Measurements from ENCODE around the gene AGPAT3.
A peak's percentile ranks its signal among the peaks of the same experiment; 100 is the strongest.

Gene AGPAT3

DNA sequence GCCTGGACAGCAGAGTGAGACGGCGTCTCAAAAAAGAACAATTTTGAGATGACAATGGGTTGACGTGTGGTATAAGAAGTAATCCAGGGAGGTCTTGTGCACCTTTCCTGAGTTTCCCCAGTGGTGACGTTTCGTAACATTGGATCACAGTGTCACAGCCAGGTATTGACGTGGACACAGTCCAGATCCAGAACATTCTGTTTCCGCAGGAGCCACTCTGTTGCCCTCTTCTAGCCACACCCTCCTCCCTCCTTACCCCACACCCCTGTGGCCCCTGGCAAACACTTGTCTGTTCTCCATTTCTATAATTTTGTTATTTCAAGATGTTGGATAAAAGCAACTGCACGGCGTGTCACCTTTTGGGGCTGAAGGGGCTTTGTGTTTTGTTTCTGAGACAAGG, 140.6 kb downstream of the AGPAT3 start:
- no peak overlapping the region for H3K9ac ChIP-seq (ENCODE audit: low read depth in 1 of 2, low read length in 2 of 2)
- no peak overlapping the region for H3K27ac ChIP-seq (ENCODE audit: low read depth, low read length)
- no peak overlapping the region for H3K4me3 ChIP-seq (ENCODE audit: low read depth in 1 of 2, low read length in 2 of 2)
- H3K4me1 ChIP-seq (ENCODE audit: control insufficient read depth in 1 of 2, insufficient read depth in 2 of 2, low read length in 2 of 2): no peaks in the 10 kb centered on the region
- no peaks in the 10 kb centered on the region for H3K36me3 ChIP-seq (ENCODE audit: control insufficient read depth in 1 of 2, insufficient read depth in 2 of 2, low read length in 2 of 2)
- no peaks in the 10 kb centered on the region for H3K27me3 ChIP-seq (ENCODE audit: control insufficient read depth in 1 of 2, insufficient read depth in 2 of 2, low read length in 2 of 2)
- H3K9me3 ChIP-seq (ENCODE audit: control insufficient read depth in 1 of 2, low read length in 2 of 2): no peaks in the 10 kb centered on the region

DNA sequence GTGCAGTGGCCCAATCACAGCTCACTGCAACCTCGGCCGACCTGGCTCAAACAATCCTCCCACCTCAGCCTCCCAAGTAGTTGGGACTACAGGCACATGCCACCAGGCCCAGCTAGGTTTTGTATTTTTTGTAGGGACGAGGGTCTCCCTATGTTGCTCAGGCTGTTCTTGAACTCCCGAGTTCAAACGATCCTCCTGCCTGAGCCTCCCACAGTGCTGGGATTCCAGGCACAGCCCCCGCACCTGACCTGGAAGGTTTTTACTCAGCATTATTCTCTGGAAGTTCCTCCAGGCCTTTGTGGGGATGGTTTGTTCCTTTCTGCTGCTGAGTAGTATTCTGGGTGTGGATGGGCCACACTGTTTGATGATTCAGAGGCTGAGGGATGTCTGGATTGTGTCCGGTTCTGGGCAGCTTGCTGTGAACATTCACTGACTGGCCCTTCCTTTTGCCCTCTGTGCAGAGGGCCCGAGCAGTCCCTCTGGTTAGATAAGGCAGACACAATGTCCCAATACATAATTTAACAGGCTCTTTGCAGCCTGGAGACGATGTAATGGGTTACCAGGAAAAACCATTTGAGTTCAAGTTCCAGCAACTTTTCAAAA, 141.1 kb downstream of the AGPAT3 start:
- peaks cover 2 to 3% of the 10 kb centered on the region in 2 donors for H3K4me1 ChIP-seq (ENCODE audit: control insufficient read depth in 1 of 2, insufficient read depth in 2 of 2, low read length in 2 of 2)

DNA sequence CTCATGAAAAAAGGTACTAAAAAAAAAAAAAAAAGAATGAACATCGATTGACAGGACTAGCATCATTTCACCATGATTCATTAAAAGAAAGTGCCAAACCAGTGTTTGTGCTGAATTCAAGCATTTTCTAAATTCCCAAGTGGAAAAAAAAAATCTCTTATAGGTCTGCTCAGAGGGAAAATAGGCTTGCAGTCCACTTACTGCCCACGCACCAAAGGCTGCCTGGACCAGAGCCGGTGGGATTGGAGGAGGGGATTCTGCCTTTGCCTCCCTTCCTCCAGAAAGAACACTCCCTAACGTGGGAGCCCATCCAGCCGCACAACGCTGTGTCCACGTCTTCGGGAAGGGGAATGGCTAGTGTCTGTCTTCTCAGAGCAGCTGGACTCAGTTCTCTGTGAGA, 141.6 kb downstream of the AGPAT3 start:
- Histone ChIP-seq H3K9me3 (ENCODE audit: control insufficient read depth in 1 of 2, low read length in 2 of 2) (no peaks in the 10 kb centered on the region), H3K36me3 (ENCODE audit: control insufficient read depth in 1 of 2, insufficient read depth in 2 of 2, low read length in 2 of 2) (no peaks in the 10 kb centered on the region), H3K4me1 (ENCODE audit: control insufficient read depth in 1 of 2, insufficient read depth in 2 of 2, low read length in 2 of 2) (peaks cover 4 to 5% of the 10 kb centered on the region in 2 donors), H3K4me3 (ENCODE audit: low read depth in 1 of 2, low read length in 2 of 2) (no peak overlapping the region), H3K9ac (ENCODE audit: low read depth in 1 of 2, low read length in 2 of 2) (no peak overlapping the region), H3K27ac (ENCODE audit: low read depth, low read length) (no peak overlapping the region), H3K27me3 (ENCODE audit: control insufficient read depth in 1 of 2, insufficient read depth in 2 of 2, low read length in 2 of 2) (no peaks in the 10 kb centered on the region)

More for the DNA sequence above, 141.1 kb downstream of the AGPAT3 start:
- H3K27ac ChIP-seq (ENCODE audit: low read depth, low read length): no peak overlapping the region
- H3K36me3 ChIP-seq (ENCODE audit: control insufficient read depth in 1 of 2, insufficient read depth in 2 of 2, low read length in 2 of 2): no peaks in the 10 kb centered on the region
- H3K9me3 ChIP-seq (ENCODE audit: control insufficient read depth in 1 of 2, low read length in 2 of 2): no peaks in the 10 kb centered on the region
- no peak overlapping the region for H3K9ac ChIP-seq (ENCODE audit: low read depth in 1 of 2, low read length in 2 of 2)
- no peaks in the 10 kb centered on the region for H3K27me3 ChIP-seq (ENCODE audit: control insufficient read depth in 1 of 2, insufficient read depth in 2 of 2, low read length in 2 of 2)
- H3K4me3 ChIP-seq (ENCODE audit: low read depth in 1 of 2, low read length in 2 of 2): no peak overlapping the region

DNA sequence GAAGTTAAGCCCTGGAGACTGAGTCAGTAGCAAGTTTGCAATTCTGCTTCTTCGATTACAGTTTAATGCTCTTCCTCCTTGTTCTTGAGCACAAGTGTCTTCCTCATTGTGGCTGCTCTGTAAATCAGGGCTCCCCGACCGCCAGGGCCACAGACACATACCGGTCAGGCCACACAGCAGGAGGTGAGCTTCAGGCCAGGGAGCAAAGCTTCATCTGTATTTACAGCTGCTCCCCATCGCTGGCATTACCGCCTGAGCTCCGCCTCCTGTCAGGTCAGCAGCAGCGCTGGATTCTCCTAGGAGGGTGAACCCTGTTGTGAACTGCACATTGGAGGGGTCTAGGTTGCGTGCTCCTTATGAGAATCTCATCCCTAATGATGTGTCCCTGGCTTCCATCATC, 145.4 kb downstream of the AGPAT3 start:
- peaks cover 16 to 22% of the 10 kb centered on the region in 2 donors for H3K4me1 ChIP-seq (ENCODE audit: control insufficient read depth in 1 of 2, insufficient read depth in 2 of 2, low read length in 2 of 2)
- H3K4me3 ChIP-seq (ENCODE audit: low read depth in 1 of 2, low read length in 2 of 2): no peak overlapping the region
- H3K9ac ChIP-seq (ENCODE audit: low read depth in 1 of 2, low read length in 2 of 2): no peak overlapping the region
- no peaks in the 10 kb centered on the region for H3K9me3 ChIP-seq (ENCODE audit: control insufficient read depth in 1 of 2, low read length in 2 of 2)
- H3K36me3 ChIP-seq (ENCODE audit: control insufficient read depth in 1 of 2, insufficient read depth in 2 of 2, low read length in 2 of 2): no peaks in the 10 kb centered on the region
- no peak overlapping the region for H3K27ac ChIP-seq (ENCODE audit: low read depth, low read length)
- no peaks in the 10 kb centered on the region for H3K27me3 ChIP-seq (ENCODE audit: control insufficient read depth in 1 of 2, insufficient read depth in 2 of 2, low read length in 2 of 2)

DNA sequence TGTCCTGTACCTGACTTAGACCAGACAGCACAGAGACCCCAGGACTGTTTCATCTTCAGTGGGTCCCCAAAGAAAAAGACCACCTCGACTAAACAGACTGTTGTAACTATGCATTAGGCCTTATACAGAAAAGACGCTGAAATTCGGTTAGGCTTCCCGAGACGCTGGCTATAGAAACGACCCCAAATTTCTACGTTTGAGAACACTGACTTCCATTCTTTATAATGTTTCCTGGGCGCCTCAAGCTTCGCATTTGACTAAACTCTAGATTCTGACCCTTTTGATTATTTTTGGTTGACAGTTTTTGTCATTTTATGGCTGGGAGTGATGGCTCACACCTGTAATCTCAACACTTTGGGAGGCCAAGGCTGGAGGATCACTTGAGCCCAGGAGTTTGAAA, 146.1 kb downstream of the AGPAT3 start:
- Histone ChIP-seq H3K27ac (ENCODE audit: low read depth, low read length) (no peak overlapping the region), H3K9ac (ENCODE audit: low read depth in 1 of 2, low read length in 2 of 2) (peak overlapping the region; percentile 69 to 71), H3K36me3 (ENCODE audit: control insufficient read depth in 1 of 2, insufficient read depth in 2 of 2, low read length in 2 of 2) (no peaks in the 10 kb centered on the region), H3K27me3 (ENCODE audit: control insufficient read depth in 1 of 2, insufficient read depth in 2 of 2, low read length in 2 of 2) (no peaks in the 10 kb centered on the region), H3K4me3 (ENCODE audit: low read depth in 1 of 2, low read length in 2 of 2) (peak overlapping the region in 1 of 2 donors; percentile 70), H3K4me1 (ENCODE audit: control insufficient read depth in 1 of 2, insufficient read depth in 2 of 2, low read length in 2 of 2) (peaks cover 16 to 22% of the 10 kb centered on the region in 2 donors), H3K9me3 (ENCODE audit: control insufficient read depth in 1 of 2, low read length in 2 of 2) (no peaks in the 10 kb centered on the region)

DNA sequence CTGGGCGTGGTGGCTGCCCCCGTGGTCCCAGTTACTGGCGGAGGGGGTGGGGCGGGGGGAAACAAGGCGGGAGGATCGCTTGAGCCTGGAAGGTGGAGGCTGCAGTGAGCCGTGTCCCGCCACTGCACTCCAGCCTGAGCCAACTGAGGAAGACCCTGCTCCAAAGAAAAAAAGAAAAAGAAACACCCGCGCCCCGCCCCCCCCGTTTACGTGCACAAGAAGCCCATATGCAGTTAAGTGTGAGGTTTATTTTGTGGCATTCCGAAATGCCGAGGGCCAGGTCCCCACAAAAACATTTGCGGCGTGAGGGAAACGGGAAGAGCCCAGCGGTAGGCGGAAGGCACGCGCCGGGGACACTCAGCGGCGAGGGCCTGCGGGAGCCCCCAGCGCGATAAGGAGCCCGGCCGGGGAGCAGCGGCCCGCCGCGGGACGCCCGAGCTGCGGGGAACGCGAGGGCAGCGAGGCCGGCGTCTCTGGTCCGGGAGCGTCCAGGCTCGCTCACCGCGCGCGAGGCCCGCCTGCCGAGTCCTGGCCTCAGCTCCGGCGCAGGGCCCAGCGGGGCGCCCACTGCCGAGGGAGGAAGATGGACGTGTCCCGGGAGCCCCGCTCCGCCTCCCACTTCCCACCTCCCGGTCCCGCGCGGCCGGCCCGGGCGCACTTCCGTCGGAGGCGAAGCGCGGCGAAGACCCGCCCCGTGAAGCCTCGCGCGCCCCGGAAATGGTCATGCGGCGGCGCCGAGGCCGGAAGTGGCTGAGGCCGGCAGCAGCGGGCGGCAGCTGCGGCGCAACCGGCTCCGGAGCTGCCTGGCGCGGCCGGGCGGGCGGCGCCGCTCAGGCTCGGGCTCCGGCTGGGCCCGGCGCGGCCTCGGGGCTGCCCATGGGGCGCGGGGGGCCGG, 146.8 kb downstream of the AGPAT3 start, which contains the start of gene TRAPPC10:
Gene TRAPPC10 (plus strand): TSS at position 731 of the 895 bp plus-strand sequence. CDS start 185 bp downstream, outside the sequence.
- H3K27ac ChIP-seq (ENCODE audit: low read depth, low read length): peak within 1 kb of the TSS; percentile 92
- H3K9ac ChIP-seq (ENCODE audit: low read depth in 1 of 2, low read length in 2 of 2): peak within 1 kb of the TSS; percentile 69 to 75
- H3K4me1 ChIP-seq (ENCODE audit: control insufficient read depth in 1 of 2, insufficient read depth in 2 of 2, low read length in 2 of 2): peaks cover 16 to 22% of the 10 kb centered on the region in 2 donors
- no peaks in the 10 kb centered on the region for H3K27me3 ChIP-seq (ENCODE audit: control insufficient read depth in 1 of 2, insufficient read depth in 2 of 2, low read length in 2 of 2)
- peak within 1 kb of the TSS; percentile 77 to 79 for H3K4me3 ChIP-seq (ENCODE audit: low read depth in 1 of 2, low read length in 2 of 2)
- H3K36me3 ChIP-seq (ENCODE audit: control insufficient read depth in 1 of 2, insufficient read depth in 2 of 2, low read length in 2 of 2): no peaks in the 10 kb centered on the region
- H3K9me3 ChIP-seq (ENCODE audit: control insufficient read depth in 1 of 2, low read length in 2 of 2): no peaks in the 10 kb centered on the region

DNA sequence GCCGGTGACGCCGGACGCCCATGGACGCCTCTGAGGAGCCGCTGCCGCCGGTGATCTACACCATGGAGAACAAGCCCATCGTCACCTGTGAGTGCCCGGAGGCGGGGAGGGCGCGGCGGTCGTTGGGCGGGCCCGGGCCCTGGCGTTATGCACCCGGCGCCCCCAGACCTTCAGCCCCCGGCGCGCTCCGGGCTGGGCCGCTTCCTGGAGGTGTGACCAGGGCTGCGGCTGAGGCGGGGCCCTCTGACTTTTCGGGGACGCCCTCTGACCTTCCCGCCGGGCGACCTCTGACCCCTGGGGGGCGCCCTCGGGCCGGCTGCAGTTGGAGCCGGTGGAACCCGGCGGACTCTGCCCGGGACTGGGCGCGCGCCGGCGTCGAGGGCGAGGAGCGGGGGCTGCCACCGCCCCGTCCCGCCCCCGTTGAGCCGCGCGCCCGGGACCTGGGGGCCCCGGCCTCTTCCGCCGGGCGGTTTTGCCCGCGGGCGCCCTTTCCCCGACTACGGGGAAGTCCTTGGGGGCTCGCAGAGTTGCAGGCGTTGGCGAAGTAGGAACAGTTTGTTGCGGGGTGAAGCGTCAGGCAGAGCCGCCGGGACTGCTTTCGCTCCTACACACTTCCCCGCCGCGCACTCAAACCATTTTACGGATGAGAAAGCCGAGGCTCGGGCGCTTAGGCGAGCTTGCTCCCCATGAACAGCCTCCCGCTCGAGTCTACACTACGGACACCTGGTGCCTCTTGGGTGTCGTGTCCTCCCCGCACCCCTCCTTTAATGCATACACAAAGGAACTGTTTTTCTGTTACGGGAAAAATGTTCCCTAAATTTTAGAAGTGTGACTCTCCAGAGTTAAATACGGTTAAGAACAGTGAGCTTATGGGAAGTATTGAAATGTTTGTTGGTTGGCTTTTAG, 147.7 kb downstream of the AGPAT3 start:
- H3K27ac ChIP-seq (ENCODE audit: low read depth, low read length): peak overlapping the region; percentile 92
- H3K4me3 ChIP-seq (ENCODE audit: low read depth in 1 of 2, low read length in 2 of 2): peak overlapping the region; percentile 77 to 79
- no peaks in the 10 kb centered on the region for H3K36me3 ChIP-seq (ENCODE audit: control insufficient read depth in 1 of 2, insufficient read depth in 2 of 2, low read length in 2 of 2)
- peaks cover 16 to 22% of the 10 kb centered on the region in 2 donors for H3K4me1 ChIP-seq (ENCODE audit: control insufficient read depth in 1 of 2, insufficient read depth in 2 of 2, low read length in 2 of 2)
- peak overlapping the region; percentile 66 to 75 for H3K9ac ChIP-seq (ENCODE audit: low read depth in 1 of 2, low read length in 2 of 2)
- H3K9me3 ChIP-seq (ENCODE audit: control insufficient read depth in 1 of 2, low read length in 2 of 2): no peaks in the 10 kb centered on the region
- no peaks in the 10 kb centered on the region for H3K27me3 ChIP-seq (ENCODE audit: control insufficient read depth in 1 of 2, insufficient read depth in 2 of 2, low read length in 2 of 2)

DNA sequence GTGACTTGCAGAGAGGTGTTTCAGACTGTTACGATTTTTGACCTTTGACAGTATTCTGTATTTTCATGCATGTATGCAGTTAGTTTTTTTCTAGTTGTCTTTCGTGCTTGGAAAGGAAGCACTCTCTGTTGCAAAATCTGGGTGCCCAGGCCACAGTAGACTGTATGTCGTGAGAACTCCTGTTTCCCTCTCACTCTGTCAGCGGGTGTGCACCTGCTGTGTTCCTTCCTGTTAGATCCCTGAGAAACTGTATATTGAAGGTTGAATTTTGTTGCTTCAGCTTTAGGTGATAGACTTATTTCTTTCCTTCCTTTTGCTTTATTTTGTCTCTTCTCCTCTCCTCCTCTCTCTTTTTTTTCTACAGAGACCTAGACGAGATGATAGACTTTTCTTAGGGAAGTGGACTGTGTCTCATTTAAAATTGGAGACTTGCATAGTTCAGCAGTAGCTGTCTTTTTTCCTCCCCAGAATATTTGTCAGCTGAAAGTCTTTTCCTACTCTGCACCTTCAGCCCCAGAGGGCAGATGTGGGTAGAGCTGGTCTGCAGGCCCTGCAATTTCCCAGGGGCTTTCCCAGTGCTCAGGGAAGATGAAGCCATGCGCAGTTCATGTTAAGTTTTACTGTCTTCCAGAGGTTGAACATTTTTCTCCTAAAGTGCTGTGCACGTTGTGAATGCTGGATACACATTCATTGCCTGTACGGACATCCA, 148.5 kb downstream of the AGPAT3 start:
- H3K27me3 ChIP-seq (ENCODE audit: control insufficient read depth in 1 of 2, insufficient read depth in 2 of 2, low read length in 2 of 2): no peaks in the 10 kb centered on the region
- peaks cover 16 to 22% of the 10 kb centered on the region in 2 donors for H3K4me1 ChIP-seq (ENCODE audit: control insufficient read depth in 1 of 2, insufficient read depth in 2 of 2, low read length in 2 of 2)
- peak overlapping the region; percentile 77 to 79 for H3K4me3 ChIP-seq (ENCODE audit: low read depth in 1 of 2, low read length in 2 of 2)
- H3K9ac ChIP-seq (ENCODE audit: low read depth in 1 of 2, low read length in 2 of 2): peak overlapping the region; percentile 66 to 75
- H3K9me3 ChIP-seq (ENCODE audit: control insufficient read depth in 1 of 2, low read length in 2 of 2): no peaks in the 10 kb centered on the region
- no peak overlapping the region for H3K27ac ChIP-seq (ENCODE audit: low read depth, low read length)
- H3K36me3 ChIP-seq (ENCODE audit: control insufficient read depth in 1 of 2, insufficient read depth in 2 of 2, low read length in 2 of 2): no peaks in the 10 kb centered on the region

DNA sequence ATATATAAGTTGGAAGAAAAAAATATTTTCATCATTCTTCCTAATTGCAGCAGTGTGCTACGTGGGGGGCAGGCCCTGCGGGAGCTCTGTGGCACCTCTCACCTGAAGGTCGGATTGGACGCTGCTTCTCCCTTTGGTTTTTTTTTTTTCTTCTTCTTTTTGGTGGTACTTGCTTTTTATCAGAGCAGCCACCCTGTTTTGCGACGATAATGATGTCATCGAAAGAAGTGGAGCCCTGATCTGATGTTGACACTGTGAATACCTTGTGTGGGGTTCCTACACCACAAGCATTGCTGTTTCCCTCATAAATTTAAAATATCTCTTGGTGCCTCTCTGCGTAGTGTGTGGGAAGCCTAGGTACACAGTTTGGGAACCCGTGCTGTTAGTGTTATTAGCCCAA, 152.6 kb downstream of the AGPAT3 start:
- Histone ChIP-seq H3K27me3 (ENCODE audit: control insufficient read depth in 1 of 2, insufficient read depth in 2 of 2, low read length in 2 of 2) (no peaks in the 10 kb centered on the region), H3K27ac (ENCODE audit: low read depth, low read length) (no peak overlapping the region), H3K4me1 (ENCODE audit: control insufficient read depth in 1 of 2, insufficient read depth in 2 of 2, low read length in 2 of 2) (peaks cover 24 to 25% of the 10 kb centered on the region in 2 donors), H3K4me3 (ENCODE audit: low read depth in 1 of 2, low read length in 2 of 2) (no peak overlapping the region), H3K36me3 (ENCODE audit: control insufficient read depth in 1 of 2, insufficient read depth in 2 of 2, low read length in 2 of 2) (no peaks in the 10 kb centered on the region), H3K9ac (ENCODE audit: low read depth in 1 of 2, low read length in 2 of 2) (no peak overlapping the region), H3K9me3 (ENCODE audit: control insufficient read depth in 1 of 2, low read length in 2 of 2) (no peaks in the 10 kb centered on the region)
